ENCODE results near the gene MLXIP. TPM values are rescaled to one million over a fixed set of nuclear protein-coding genes. Genes with fewer than 3 reads are reported as not detected.

Gene MLXIP
- total RNA-seq, 3 donors from 2014 or later: 194 to 230 (median 201) TPM

DNA sequence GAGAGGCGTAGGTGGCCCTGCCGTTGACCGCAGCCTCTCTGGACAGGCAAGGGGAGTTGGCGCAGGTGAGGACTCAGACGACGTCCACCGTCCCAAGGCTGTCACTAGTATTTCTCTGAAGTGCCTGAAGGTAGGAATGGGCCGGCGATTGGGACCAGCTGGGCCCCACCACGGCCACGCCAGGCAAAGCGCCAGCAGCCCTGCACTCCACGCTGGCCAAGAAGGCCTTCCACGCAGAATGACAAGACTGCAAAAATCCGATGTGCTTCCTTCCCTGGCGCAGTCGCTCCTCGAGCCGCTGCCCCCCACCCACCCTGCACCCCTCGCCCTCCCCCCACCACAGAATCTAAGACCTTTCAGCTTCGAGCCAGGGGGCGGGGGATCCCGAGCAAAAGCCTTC is 17.3 kb upstream of the MLXIP start:
- H3K4me1 ChIP-seq (ENCODE audit: low read depth): peaks cover 29% of the 10 kb centered on the region
- intact Hi-C loops (cut with DNase I, micrococcal nuclease): no loop called here
- TF ChIP-seq, protein P1, sequence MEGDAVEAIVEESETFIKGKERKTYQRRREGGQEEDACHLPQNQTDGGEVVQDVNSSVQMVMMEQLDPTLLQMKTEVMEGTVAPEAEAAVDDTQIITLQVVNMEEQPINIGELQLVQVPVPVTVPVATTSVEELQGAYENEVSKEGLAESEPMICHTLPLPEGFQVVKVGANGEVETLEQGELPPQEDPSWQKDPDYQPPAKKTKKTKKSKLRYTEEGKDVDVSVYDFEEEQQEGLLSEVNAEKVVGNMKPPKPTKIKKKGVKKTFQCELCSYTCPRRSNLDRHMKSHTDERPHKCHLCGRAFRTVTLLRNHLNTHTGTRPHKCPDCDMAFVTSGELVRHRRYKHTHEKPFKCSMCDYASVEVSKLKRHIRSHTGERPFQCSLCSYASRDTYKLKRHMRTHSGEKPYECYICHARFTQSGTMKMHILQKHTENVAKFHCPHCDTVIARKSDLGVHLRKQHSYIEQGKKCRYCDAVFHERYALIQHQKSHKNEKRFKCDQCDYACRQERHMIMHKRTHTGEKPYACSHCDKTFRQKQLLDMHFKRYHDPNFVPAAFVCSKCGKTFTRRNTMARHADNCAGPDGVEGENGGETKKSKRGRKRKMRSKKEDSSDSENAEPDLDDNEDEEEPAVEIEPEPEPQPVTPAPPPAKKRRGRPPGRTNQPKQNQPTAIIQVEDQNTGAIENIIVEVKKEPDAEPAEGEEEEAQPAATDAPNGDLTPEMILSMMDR (IDR thresholded peaks at IDR 0.05): no peak
- no peak overlapping the region for H3K4me3 ChIP-seq
- H3K36me3 ChIP-seq (ENCODE audit: low read depth): no peaks in the 10 kb centered on the region
- H3K9me3 ChIP-seq: no peaks in the 10 kb centered on the region
- DNase-seq: no peak
- ATAC-seq: no peak

DNA sequence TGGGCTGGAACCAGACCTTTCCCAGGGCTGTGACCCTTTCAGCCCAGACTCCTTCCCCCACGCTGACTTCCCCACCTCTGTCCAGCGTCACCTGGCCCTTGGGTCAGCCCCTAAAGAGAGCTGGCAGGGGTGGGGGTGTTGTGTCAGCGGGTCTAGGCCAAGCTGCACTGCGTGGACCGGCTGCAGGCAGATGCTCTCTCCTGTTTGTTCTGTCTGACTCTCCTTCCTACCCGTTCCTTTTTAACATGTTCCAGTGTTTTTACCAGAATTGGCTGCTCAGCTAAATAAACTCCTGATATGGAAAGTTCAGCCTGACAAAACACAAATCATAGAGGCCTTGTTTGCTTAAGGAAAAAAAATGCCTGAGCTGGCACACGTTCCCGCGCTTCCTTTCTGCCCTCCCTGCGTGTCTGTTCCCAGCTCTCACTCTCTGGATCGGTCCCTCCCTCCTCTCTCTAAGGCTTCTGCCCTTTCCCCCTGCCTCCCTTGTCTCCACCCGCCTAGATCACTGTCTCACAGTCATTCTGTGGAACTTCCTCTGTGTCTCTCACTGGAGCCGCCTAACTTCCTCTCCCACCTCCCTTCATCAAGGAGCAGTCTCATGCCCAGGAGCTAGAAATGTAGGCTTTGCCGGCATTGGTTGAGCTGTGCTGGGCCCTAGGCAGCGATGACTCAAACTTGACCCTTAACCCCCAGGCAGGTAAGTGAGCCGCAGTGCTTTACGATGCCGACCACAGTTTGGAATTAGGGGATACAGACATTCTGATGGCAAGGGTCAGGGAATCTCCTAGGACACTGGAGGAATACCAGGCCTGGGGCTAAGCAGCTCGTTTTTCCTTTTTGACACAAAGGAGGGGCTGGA is 15.5 kb upstream of the MLXIP start:
- TF ChIP-seq, protein P1 (IDR thresholded peaks at IDR 0.05): no peak
- peak in 2 of 3 donors; percentile 66 to 71 for DNase-seq
- Histone ChIP-seq H3K36me3 (ENCODE audit: low read depth) (no peaks in the 10 kb centered on the region), H3K4me3 (no peak overlapping the region), H3K4me1 (ENCODE audit: low read depth) (peaks cover 31% of the 10 kb centered on the region), H3K9me3 (no peaks in the 10 kb centered on the region)
- intact Hi-C loops (cut with DNase I, micrococcal nuclease): no loop called here
- peak; percentile 78 for ATAC-seq

DNA sequence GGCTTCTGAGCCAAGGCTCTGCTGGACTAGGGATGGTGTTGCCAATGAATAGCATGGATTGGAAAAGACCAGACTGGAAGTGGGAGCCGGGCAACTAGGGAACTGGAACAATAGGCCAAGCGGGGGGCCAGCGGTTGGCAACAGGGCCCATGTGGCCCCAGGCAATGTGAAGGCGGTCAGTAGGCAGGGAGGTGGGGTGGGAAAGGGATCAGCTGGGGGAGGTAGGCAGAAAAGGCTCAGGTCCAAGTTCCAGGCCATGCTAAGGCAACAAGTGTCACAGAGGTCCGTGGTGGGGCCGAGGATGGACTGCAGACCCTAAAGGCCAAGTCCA is 14.9 kb upstream of the MLXIP start:
- TF ChIP-seq, protein P1 (IDR thresholded peaks at IDR 0.05): no peak
- intact Hi-C loops (cut with DNase I, micrococcal nuclease): no loop called here
- Histone ChIP-seq H3K4me3 (no peak overlapping the region), H3K4me1 (ENCODE audit: low read depth) (peaks cover 36% of the 10 kb centered on the region), H3K36me3 (ENCODE audit: low read depth) (no peaks in the 10 kb centered on the region), H3K9me3 (no peaks in the 10 kb centered on the region)
- DNase-seq (no peak), ATAC-seq (no peak)

DNA sequence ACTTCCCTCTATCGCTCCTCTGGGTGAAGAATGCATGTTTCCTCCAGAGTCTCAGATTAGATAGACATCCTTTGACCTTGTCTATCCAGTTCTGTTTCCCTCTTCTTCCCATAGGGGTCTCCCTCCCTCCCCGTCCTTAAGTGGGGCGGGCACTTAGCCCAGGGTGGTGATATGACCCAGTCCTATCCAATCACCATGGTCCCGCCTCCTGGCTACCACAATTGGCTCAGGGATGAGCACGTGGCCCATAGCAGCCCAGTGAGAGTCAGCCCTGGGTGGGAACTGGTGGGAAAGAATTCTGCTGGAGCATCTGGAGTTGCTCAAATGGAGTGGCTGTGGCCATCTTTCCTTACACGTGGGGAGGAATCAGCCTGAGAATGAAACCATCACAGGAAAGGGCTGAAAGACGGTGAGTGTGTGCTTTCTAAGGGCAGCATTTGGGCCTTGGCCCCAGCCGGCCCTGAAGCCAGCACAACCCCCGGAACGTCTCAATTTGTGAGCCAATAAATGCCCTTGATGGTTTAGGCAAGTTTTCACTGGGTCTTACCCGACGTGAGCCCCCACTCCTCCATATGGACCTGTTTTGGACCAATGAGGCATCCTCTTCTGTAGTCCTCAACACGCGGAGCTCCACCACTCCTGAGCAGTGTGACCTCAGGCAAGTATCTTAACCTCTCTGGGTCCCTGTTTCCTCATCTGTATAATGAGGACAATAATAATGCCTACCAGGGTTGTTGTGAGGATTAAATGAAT is 14.4 kb upstream of the MLXIP start:
- Histone ChIP-seq H3K9me3 (no peaks in the 10 kb centered on the region), H3K4me1 (ENCODE audit: low read depth) (peaks cover 36% of the 10 kb centered on the region), H3K36me3 (ENCODE audit: low read depth) (no peaks in the 10 kb centered on the region), H3K4me3 (no peak overlapping the region)
- intact Hi-C loops (cut with DNase I, micrococcal nuclease): no loop called here
- ATAC-seq (peak; percentile 84), DNase-seq (peak; percentile 85 to 90 (median 89))
- TF ChIP-seq, protein P1 (IDR thresholded peaks at IDR 0.05): no peak

DNA sequence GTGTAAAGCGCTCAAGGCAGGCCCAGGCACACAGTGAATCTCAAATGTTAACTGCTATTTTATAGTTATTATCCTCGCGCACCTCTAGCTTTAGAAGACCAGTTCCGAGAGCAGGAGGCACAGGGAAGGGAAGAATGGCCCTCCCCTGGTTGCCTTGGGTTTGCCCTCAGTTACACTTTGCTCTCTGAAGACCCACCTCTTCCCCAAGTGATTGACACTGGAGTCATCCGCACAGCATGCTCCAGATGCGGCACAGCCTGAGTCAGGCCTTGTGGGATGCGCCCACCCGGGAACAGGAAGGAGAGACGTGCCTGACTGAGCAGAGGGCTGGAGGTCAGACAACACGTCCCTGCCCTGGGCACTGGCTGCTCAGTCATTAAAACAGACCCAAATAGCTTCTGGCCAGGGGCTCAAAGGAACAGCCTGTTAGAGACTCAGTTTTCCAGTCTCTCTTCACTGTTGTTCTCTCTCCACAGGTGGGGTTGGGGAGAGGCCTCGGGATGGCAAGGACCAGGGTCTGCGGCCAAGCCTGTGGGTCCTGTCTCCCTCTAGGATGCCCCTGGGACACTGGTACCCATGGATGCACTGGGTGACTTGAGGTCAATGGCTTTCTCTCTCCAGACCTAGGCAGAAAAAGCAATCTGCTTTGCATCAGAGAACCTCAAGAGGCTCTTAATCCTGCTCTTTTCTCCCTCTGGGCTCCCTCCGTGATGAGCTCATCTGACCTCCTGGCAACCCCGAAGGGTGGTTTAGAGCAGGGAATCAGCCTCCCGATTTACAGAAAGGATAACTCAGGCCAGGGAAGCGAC is 13.6 kb upstream of the MLXIP start:
- DNase-seq (peak in 1 of 3 donors; percentile 52), ATAC-seq (no peak)
- intact Hi-C loops (cut with DNase I, micrococcal nuclease): no loop called here
- no peak overlapping the region for H3K4me3 ChIP-seq
- H3K36me3 ChIP-seq (ENCODE audit: low read depth): no peaks in the 10 kb centered on the region
- peaks cover 36% of the 10 kb centered on the region for H3K4me1 ChIP-seq (ENCODE audit: low read depth)
- TF ChIP-seq, protein P1 (IDR thresholded peaks at IDR 0.05): no peak
- no peaks in the 10 kb centered on the region for H3K9me3 ChIP-seq

Measured in mucosa of descending colon (tissue), 3 donors.